Germinal center (tissue), 1 donor: ENCODE data around the gene HNRNPH1.

Source experiments
- DNase-seq: peaks from one replicate; pipeline ENCODE4 v3.0.0; 2012; ENCODE audit warnings: mixed read lengths, low spot score

Gene HNRNPH1

GRCh38 chr5:179603308-179603707 is 20.2 kb downstream of the HNRNPH1 start:
- DNase-seq, result no peak

GRCh38 chr5:179601871-179602625 is 21.4 kb downstream of the HNRNPH1 start:
- DNase-seq, result no peak

- no peak for DNase-seq
Measured at GRCh38 chr5:179599973-179600372, 23.5 kb downstream of the HNRNPH1 start.

- no peak for DNase-seq
Measured at GRCh38 chr5:179599566-179599965, 23.9 kb downstream of the HNRNPH1 start.

GRCh38 chr5:179599100-179599499 is 24.4 kb downstream of the HNRNPH1 start:
- DNase-seq, result no peak

GRCh38 chr5:179596421-179596820 is 27.1 kb downstream of the HNRNPH1 start:
- no peak for DNase-seq

- DNase-seq, result no peak
Measured at GRCh38 chr5:179595916-179596315, 27.6 kb downstream of the HNRNPH1 start.

- DNase-seq, result no peak
Measured at GRCh38 chr5:179588166-179588565, 35.3 kb downstream of the HNRNPH1 start.

- no peak for DNase-seq
Measured at GRCh38 chr5:179585941-179586401, 37.5 kb downstream of the HNRNPH1 start.

GRCh38 chr5:179577286-179577960 is 46.0 kb downstream of the HNRNPH1 start:
- no peak for DNase-seq

- DNase-seq, result no peak
Measured at GRCh38 chr5:179572386-179572785, 51.1 kb downstream of the HNRNPH1 start.

GRCh38 chr5:179568721-179569120 is 54.8 kb downstream of the HNRNPH1 start:
- no peak for DNase-seq

GRCh38 chr5:179564526-179564925 is 58.9 kb downstream of the HNRNPH1 start:
- DNase-seq, result no peak
